Stomach (tissue), 4 donors: Measurements from ENCODE around the gene PAQR5.

ENCODE experiments used
- EP300 ChIP-seq: sonication (generic); formaldehyde crosslinking; IDR thresholded peaks from one replicate; pipeline ENCODE4 v1.6.1; 2017; ENCODE audit warnings: antibody characterized with exemption
- POLR2A ChIP-seq, 4 donors: fragments of 450-650 bp; IDR thresholded peaks; one replicate each; pipeline ENCODE4 v1.6.1; 2016; ENCODE audit warnings: antibody characterized with exemption in 4 of 4, control low read depth in 2 of 4, mild to moderate bottlenecking in 1 of 4, moderate library complexity in 1 of 4
- POLR2AphosphoS5 ChIP-seq, 3 donors: sonication (generic); formaldehyde crosslinking; IDR thresholded peaks; one replicate each; pipeline ENCODE4 v1.6.1; 2016; ENCODE audit warnings: antibody characterized with exemption in 3 of 3
- TF ChIP-seq, protein P1 (sequence below), 7 experiments: fragments of 450-650 bp in 4 of 7; fragments of 200-600 bp in 3 of 7; sonication (generic) in 3 of 7; IDR thresholded peaks; one replicate each; pipeline ENCODE4 v1.5.1; 2016 to 2019; ENCODE audit warnings: antibody characterized with exemption in 7 of 7, control low read depth in 2 of 7, mild to moderate bottlenecking in 1 of 7

DNA sequence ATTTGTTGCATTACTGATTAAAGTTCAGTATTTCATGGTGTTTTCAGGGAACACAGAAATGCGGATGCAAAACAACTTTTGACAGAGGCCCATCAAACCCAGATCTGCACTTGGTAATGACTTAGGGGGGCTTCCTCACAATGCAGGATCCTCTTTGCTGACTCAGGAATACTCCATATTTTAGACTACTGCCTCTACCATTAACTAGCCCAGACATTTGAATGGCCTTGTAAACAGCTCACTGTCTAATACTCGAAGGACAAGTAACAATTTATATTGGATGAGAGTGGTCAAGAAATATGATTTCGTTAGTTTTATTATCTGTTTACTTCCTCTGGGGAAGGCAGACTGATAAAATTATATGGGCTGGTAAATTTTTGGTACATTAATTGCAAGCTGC, 106.4 kb downstream of the PAQR5 start:
- TF ChIP-seq, protein P1, sequence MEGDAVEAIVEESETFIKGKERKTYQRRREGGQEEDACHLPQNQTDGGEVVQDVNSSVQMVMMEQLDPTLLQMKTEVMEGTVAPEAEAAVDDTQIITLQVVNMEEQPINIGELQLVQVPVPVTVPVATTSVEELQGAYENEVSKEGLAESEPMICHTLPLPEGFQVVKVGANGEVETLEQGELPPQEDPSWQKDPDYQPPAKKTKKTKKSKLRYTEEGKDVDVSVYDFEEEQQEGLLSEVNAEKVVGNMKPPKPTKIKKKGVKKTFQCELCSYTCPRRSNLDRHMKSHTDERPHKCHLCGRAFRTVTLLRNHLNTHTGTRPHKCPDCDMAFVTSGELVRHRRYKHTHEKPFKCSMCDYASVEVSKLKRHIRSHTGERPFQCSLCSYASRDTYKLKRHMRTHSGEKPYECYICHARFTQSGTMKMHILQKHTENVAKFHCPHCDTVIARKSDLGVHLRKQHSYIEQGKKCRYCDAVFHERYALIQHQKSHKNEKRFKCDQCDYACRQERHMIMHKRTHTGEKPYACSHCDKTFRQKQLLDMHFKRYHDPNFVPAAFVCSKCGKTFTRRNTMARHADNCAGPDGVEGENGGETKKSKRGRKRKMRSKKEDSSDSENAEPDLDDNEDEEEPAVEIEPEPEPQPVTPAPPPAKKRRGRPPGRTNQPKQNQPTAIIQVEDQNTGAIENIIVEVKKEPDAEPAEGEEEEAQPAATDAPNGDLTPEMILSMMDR (IDR thresholded peaks at IDR 0.05): no peak
- TF ChIP-seq EP300: no peak
- TF ChIP-seq POLR2AphosphoS5 (IDR thresholded peaks at IDR 0.05): no peak
- TF ChIP-seq POLR2A (IDR thresholded peaks at IDR 0.05): no peak
